Activated T-helper 1 cell treated with anti-CD3 and anti-CD28 coated beads, Interleukin-12 subunit alpha, Interleukin-12 subunit beta, Interleukin-2, Interleukin-4 antibody, amounts not matched to agents 30 ng/mL and 10 ng/mL and 1 ng/mL, durations not matched to agents 14 hours and 24 hours and 36 hours (primary cell): ENCODE results near the gene LGALS16. TPM values are rescaled to one million over a fixed set of nuclear protein-coding genes. Genes with fewer than 3 reads are reported as not detected.
"Not testable (repeated sequence)": the region's sequence is repeated elsewhere in the genome, so short reads cannot be mapped to it uniquely, and the experiment has no call there.

Source experiments
- DNase-seq: peaks from one replicate; pipeline ENCODE4 v3.0.0; 2021; ENCODE audit warnings: low spot score
- H3K27ac Mint-ChIP-seq: one replicate; pipeline ENCODE4 v1.8.0; 2021; ENCODE audit warnings: mild to moderate bottlenecking, mixed read lengths
- H3K27me3 Mint-ChIP-seq: one replicate; pipeline ENCODE4 v1.8.0; 2022; ENCODE audit warnings: mild to moderate bottlenecking, moderate library complexity, mixed read lengths; ENCODE audit not compliant: insufficient read depth
- H3K36me3 Mint-ChIP-seq: one replicate; pipeline ENCODE4 v1.8.0; 2021; ENCODE audit warnings: low read depth, mixed read lengths
- H3K4me1 Mint-ChIP-seq: one replicate; pipeline ENCODE4 v1.8.0; 2021; ENCODE audit warnings: low read depth, mixed read lengths
- H3K4me3 Mint-ChIP-seq: one replicate; pipeline ENCODE4 v1.8.0; 2021; ENCODE audit warnings: mild to moderate bottlenecking, moderate library complexity, mixed read lengths
- H3K9me3 Mint-ChIP-seq: one replicate; pipeline ENCODE4 v1.8.0; 2021; ENCODE audit warnings: mixed read lengths
- intact Hi-C: fragments of 100-400 bp; cut with micrococcal nuclease; formaldehyde crosslinking; loops from one replicate; pipeline ENCODE4 v1.15.1; 2024
- total RNA-seq: library from RNA; stranded (reverse); gene quantifications from 2 replicates; pipeline ENCODE4 v1.2.3, GENCODE V29; 2022

LGALS16 gene
- total RNA-seq, 1 donor from 2014 or later: not detected

DNA sequence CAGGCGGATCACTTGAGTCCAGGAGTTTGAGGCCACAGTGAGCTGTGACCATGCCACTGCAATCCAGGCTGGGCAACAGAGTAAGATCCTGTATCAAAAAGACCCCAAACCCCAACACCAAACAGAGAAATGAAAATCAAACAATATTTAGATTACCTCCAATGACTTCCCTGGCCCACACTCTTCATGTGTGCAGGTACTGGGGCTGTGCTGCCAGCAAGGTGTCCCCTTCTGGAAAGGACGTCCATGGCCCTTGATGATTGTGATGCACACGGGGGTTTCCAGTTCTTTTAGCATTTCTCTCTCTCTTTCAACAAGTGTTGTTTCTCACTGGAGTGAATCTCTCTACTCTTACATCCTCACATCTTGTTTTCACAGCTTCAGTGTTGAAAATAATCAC, 24.9 kb downstream of the LGALS16 start:
- intact Hi-C loops: no loop called here
- Mint-ChIP-seq H3K9me3 (no peaks in the 10 kb centered on the region), H3K4me1 (peaks cover 48% of the 10 kb centered on the region), H3K4me3 (no peak overlapping the region), H3K36me3 (peaks cover 3% of the 10 kb centered on the region), H3K27ac (no peak overlapping the region), H3K27me3 (no peaks in the 10 kb centered on the region)
- DNase-seq: no peak

GRCh38 chr19:39681416-39681815, 25.7 kb downstream of the LGALS16 start:
- intact Hi-C loops: no loop called here
- peaks cover 5% of the 10 kb centered on the region for H3K36me3 Mint-ChIP-seq
- no peak overlapping the region for H3K4me3 Mint-ChIP-seq
- H3K4me1 Mint-ChIP-seq: peaks cover 42% of the 10 kb centered on the region
- no peak overlapping the region for H3K27ac Mint-ChIP-seq
- peaks cover 2% of the 10 kb centered on the region for H3K9me3 Mint-ChIP-seq
- H3K27me3 Mint-ChIP-seq: no peaks in the 10 kb centered on the region
- no peak for DNase-seq

GRCh38 chr19:39684267-39684666, 28.6 kb downstream of the LGALS16 start:
- Mint-ChIP-seq H3K27me3 (no peaks in the 10 kb centered on the region), H3K36me3 (peaks cover 9% of the 10 kb centered on the region), H3K27ac (no peak overlapping the region), H3K9me3 (peaks cover 5% of the 10 kb centered on the region), H3K4me3 (no peak overlapping the region), H3K4me1 (peaks cover 34% of the 10 kb centered on the region)
- intact Hi-C loops: no loop called here
- no peak for DNase-seq

DNA sequence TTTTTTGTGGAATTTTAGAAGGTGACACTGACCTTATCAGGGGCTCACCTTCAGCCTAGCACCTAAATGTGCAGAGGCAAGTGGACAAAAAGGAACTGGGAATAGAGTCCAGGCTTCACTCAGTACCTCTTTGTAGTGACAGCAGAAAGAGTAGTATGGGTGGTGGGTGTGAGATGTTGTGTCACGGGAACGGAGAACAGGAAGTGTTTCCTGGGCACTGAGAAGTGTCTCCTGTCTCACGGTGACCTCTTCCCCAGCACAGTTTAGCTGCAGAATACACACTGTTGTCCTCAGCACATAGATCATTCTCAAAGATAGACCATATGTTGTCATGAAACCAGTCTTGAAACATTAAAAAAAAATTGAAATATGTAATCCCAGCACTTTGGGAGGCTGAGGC, 31.0 kb downstream of the LGALS16 start:
- H3K36me3 Mint-ChIP-seq: peaks cover 9% of the 10 kb centered on the region
- H3K4me3 Mint-ChIP-seq: no peak overlapping the region
- no peak for DNase-seq
- peaks cover 11% of the 10 kb centered on the region for H3K4me1 Mint-ChIP-seq
- H3K27ac Mint-ChIP-seq: no peak overlapping the region
- intact Hi-C loops: no loop called here
- peaks cover 4% of the 10 kb centered on the region for H3K27me3 Mint-ChIP-seq
- H3K9me3 Mint-ChIP-seq: peaks cover 5% of the 10 kb centered on the region

DNA sequence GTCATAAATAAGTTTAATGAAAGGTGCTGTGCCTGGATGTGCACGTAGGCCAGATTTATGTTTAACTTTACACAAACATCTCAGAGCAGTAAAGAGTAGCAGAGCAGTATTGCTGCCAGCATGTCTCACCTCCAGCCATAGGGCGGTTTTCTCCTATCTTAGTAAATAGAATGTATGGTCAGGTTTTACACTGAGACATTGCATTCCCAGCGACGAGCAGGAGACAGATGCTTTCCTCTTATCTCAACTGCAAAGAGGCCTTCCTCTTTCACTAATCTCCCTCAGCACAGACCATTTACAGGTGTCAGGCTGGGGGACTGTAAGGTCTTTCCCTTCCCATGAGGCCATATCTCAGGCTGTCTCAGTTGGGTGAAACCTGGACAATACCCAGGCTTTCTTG, 32.9 kb downstream of the LGALS16 start:
- not testable (repeated sequence) for H3K9me3 Mint-ChIP-seq

DNA sequence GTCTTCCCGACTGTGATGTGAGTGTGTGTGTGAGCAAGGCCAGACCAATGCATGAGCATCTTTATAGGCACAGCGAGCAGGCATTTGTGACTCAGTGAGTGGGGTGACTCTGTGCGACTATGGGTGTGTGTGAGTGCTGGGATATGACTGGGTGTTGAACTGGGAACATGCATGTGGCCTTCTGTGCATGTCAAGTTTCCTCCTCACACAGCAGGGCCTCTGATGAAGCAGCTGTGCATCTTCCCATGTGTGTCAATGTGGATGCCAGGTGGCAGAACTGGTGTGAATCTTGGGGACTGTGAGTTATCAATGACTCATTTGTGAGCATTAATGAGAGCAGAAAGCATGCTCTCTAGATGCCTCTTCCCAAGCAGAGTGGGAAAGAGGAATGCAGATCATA, 36.5 kb downstream of the LGALS16 start:
- no peaks in the 10 kb centered on the region for H3K9me3 Mint-ChIP-seq
- H3K27me3 Mint-ChIP-seq: peaks cover 4% of the 10 kb centered on the region
- no peaks in the 10 kb centered on the region for H3K36me3 Mint-ChIP-seq
- no peak overlapping the region for H3K4me3 Mint-ChIP-seq
- H3K27ac Mint-ChIP-seq: no peak overlapping the region
- intact Hi-C loops: no loop called here
- H3K4me1 Mint-ChIP-seq: peaks cover 4% of the 10 kb centered on the region
- no peak for DNase-seq

More for the DNA sequence above, 32.9 kb downstream of the LGALS16 start:
- peaks cover 12% of the 10 kb centered on the region for H3K4me1 Mint-ChIP-seq
- intact Hi-C loops, DNase-seq, H3K27ac Mint-ChIP-seq, H3K36me3 Mint-ChIP-seq, H3K4me3 Mint-ChIP-seq, H3K27me3 Mint-ChIP-seq: not testable (repeated sequence)

DNA sequence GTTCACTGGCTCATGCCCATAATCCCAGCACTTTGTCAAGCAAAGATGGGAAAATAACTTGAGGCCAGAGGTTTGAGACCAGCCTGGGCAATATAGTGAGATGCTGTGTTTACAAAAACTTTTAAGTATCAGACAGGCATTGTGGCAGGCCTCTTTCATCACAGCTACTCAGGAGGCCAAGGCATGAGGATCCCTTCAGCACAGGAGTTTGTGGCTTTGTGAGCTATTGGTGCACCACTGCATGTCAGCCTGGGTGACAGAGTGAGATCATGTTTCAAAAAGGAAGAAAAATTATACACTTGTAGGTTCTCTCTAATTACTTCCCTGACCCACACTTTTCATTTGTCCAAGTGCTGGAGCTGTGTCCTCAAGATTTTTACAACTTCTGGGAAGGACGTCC, 37.1 kb downstream of the LGALS16 start:
- Mint-ChIP-seq H3K9me3 (no peaks in the 10 kb centered on the region), H3K36me3 (no peaks in the 10 kb centered on the region), H3K27ac (no peak overlapping the region), H3K4me1 (peaks cover 4% of the 10 kb centered on the region), H3K27me3 (peaks cover 6% of the 10 kb centered on the region), H3K4me3 (no peak overlapping the region)
- intact Hi-C loops: no loop called here
- DNase-seq: no peak

GRCh38 chr19:39695759-39696158, 40.0 kb downstream of the LGALS16 start:
- Mint-ChIP-seq H3K27me3 (peaks cover 7% of the 10 kb centered on the region), H3K36me3 (peaks cover 3% of the 10 kb centered on the region), H3K9me3 (no peaks in the 10 kb centered on the region), H3K4me3 (no peak overlapping the region), H3K4me1 (peaks cover 9% of the 10 kb centered on the region), H3K27ac (no peak overlapping the region)
- DNase-seq: no peak
- intact Hi-C loops: no loop called here

DNA sequence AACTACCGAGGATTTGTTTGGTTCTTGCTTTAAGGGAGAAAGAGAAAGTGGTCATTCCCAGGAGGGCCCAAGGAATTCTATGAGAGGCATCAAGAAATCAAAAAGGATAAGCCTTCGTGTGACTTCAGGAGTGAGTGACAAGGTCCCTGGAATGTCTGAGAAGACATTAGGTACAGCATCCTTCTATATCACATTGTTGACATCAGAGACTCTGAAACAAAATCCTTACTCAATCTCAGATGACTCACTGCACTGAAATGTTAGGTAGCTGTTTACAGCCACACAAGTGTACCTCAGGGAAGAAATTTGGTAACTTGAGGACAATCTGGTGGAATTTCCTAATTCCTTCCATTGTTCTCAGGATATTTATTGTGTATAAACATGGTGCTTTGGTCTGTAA, 40.7 kb downstream of the LGALS16 start:
- intact Hi-C loops: no loop called here
- peaks cover 7% of the 10 kb centered on the region for H3K27me3 Mint-ChIP-seq
- H3K36me3 Mint-ChIP-seq: peaks cover 3% of the 10 kb centered on the region

DNA sequence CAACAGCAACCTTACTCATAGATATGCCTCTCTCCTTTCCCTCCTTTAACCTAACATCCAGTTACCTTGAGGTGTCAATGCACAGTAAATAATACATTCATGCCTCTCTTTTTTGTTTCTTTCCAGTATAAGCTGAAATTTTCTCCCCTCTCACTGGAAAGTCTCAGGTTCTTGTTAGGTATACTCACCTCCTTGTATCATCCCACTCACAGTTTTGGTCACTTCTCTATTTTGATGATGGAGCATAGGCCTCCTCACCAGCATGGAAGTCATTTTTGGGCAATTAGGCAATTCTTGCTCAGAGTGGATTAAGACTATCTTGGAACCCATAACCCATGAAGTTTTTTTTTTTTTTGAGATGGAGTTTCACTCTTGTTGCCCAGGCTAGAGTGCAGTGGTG, 42.8 kb downstream of the LGALS16 start:
- no peak overlapping the region for H3K27ac Mint-ChIP-seq
- peaks cover 7% of the 10 kb centered on the region for H3K27me3 Mint-ChIP-seq
- DNase-seq: no peak
- peaks cover 6% of the 10 kb centered on the region for H3K36me3 Mint-ChIP-seq
- no peak overlapping the region for H3K4me3 Mint-ChIP-seq
- intact Hi-C loops: no loop called here
- H3K9me3 Mint-ChIP-seq: no peaks in the 10 kb centered on the region
- peaks cover 5% of the 10 kb centered on the region for H3K4me1 Mint-ChIP-seq

More for the DNA sequence above, 40.7 kb downstream of the LGALS16 start:
- no peak overlapping the region for H3K27ac Mint-ChIP-seq
- peaks cover 9% of the 10 kb centered on the region for H3K4me1 Mint-ChIP-seq
- DNase-seq: no peak
- no peak overlapping the region for H3K4me3 Mint-ChIP-seq
- H3K9me3 Mint-ChIP-seq: no peaks in the 10 kb centered on the region

DNA sequence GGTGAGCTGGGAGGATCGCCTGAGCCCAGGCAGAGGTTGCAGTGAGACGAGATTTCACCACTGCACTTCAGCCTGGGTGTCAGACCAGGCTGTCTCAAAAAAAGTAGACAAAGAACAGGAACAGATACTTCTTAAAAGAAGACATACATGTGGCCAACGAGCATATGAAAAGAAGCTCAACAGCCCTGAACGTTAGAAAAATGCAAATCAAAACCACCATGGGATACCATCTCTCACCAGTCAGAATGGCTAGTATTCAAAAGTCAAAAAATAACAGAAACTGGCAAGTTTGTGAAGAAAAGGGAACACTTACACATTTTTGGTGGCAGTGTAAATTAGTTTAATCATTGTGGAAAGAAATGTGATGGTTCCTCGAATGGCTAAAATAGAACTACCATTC, 45.6 kb downstream of the LGALS16 start:
- intact Hi-C loops: no loop called here
- no peak overlapping the region for H3K27ac Mint-ChIP-seq
- DNase-seq: no peak

DNA sequence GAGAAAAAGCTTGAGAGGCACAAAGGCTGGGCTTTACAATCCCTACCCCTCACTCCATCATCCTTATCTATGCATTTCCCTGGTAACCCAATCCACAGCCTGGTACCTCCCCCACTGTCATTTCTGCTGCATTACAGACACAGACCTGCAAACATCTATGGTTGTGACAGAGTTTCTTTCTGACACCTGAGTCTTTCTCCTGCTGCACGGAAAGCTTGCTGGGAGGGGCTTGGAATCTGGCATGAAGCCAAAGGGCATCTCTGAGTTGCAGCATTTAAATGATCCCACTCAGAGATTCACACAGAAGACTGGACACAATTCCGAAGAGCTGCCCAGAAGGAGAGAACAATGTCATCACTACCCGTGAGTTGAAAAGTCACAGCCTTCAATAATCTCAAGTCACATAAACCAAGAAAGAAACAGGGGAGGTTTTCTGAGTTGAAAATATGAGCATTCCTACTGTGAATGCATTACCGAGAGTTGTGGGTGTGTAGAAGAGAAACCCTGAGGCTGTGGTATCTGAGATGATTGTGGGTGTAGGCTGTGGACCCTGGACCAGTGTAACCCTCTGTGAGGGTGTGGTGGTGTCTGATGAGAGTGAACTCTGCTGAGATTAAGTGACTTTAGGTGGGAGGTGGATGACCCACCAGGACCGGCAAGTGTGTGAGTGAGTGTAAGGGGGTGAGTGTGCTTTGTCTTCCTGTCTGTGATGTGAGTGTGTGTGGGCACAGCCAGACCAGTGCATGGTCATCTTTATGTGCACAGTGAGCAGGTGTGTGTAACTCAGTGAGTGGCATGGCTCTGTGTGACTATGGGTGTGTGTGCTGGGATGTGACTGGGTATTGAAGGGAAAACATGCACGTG, 48.7 kb downstream of the LGALS16 start, which contains the start of gene LGALS14:
TSS of gene LGALS14 (plus strand) at position 301 of the 864 bp plus-strand sequence. CDS start at position 349, 48 bp downstream.
- intact Hi-C loops: loop anchor here (1.0 kb wide), 2 partner anchors 25 to 36 kb away; no protein-coding TSS in a partner anchor
- Mint-ChIP-seq H3K27ac (peak within 1 kb of the TSS; percentile 88), H3K36me3 (peaks cover 14% of the 10 kb centered on the region), H3K4me1 (peaks cover 34% of the 10 kb centered on the region), H3K9me3 (peaks cover 26% of the 10 kb centered on the region), H3K4me3 (peak within 1 kb of the TSS; percentile 53), H3K27me3 (no peaks in the 10 kb centered on the region)
- DNase-seq: no peak

More for the DNA sequence above, 45.6 kb downstream of the LGALS16 start:
- peaks cover 15% of the 10 kb centered on the region for H3K9me3 Mint-ChIP-seq
- peaks cover 10% of the 10 kb centered on the region for H3K36me3 Mint-ChIP-seq
- H3K4me3 Mint-ChIP-seq: no peak overlapping the region
- H3K27me3 Mint-ChIP-seq: peaks cover 7% of the 10 kb centered on the region
- peaks cover 28% of the 10 kb centered on the region for H3K4me1 Mint-ChIP-seq

DNA sequence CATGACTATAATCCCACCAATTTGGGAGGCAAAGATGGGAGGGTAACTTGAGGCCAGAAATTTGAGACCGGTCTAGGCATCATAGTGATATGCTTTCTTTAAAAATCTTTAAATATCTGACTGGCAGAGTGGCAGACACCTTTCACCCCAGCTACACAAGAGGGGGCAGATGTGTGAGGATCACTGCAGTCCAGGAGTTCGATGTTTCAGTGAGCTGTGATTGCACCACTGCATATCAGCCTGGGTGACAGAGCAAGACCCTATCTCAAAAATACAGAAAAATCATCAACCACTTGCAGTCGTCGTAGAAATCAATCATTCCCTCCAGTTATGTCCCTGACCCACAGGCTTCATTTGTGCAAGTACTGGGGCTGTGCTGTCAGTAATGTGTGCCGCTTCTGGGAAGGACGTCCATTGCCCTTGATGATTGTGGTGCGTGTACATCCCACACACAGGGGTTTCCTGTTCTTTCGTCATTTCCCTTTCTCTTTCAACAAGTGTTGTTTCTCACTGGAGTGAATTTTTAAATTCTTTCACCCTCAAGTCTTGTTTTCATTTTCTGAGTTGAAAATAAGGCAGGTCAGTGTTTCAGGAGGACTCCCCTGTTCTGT, 50.0 kb downstream of the LGALS16 start:
- Mint-ChIP-seq H3K36me3 (peaks cover 14% of the 10 kb centered on the region), H3K4me1 (peaks cover 42% of the 10 kb centered on the region), H3K9me3 (peaks cover 31% of the 10 kb centered on the region), H3K27ac (peak overlapping the region; percentile 88), H3K4me3 (no peak overlapping the region), H3K27me3 (no peaks in the 10 kb centered on the region)
- intact Hi-C loops: no loop called here
- peak; percentile 2 for DNase-seq
